ENCODE data around the gene KIF11.
A peak's percentile ranks its signal among the peaks of the same experiment; 100 is the strongest.

Gene KIF11

DNA sequence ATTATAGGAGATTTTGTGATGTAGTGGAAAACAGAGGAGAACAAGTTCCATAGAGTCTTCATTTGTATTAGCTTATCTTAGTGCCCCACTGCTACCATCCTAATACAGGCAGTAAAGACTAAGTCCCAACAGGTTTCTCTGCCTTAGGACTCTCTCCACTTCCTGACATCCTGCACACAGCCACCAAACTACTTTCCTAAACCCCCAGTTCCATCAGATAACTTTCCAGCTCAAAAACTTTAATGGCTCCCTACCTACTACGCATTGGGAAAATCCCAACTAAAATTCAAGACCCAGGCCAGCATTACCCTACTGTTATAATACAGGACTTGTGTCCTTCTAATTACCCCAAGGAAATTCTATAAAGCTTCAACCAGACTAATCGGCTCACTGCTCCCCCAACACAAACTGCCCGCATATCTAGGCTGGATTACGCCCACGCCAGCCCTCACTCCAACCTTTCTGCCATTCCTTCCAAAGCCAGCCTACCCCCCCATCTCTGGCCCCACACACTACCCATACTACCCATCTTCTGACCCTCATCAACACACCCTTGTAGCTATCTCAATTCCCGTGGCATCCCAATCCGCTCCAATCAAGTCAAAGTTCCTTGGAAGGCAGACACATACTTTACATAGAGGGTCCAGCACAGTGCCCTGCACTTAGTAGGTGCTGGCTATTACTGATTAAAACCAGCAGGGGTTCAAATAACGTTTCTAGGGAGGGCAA, 20.4 kb upstream of the KIF11 start:
- Histone ChIP-seq H4K20me1 (ENCODE audit: insufficient read depth) (no peaks in the 10 kb centered on the region), H3K4me3 (IDR thresholded peaks at IDR 0.05; ENCODE audit: insufficient read depth, low read depth, low read length) (peak overlapping the region; percentile 65), H3K27me3 (ENCODE audit: insufficient read depth, low read depth) (no peaks in the 10 kb centered on the region), H3K79me2 (ENCODE audit: insufficient read depth, low read depth) (peaks cover 55% of the 10 kb centered on the region), H3K27ac (peak overlapping the region; percentile 98; the same call in 1 of the 2 replicates), H3K4me2 (peak overlapping the region; percentile 79), H3K4me1 (ENCODE audit: low read depth, poor library complexity, severe bottlenecking) (peaks cover 31% of the 10 kb centered on the region), H2AFZ (ENCODE audit: low read depth) (0 out of 2 replicates have a peak overlapping the region, but pooled peaks have one; percentile 99), H3K9ac (peak overlapping the region; percentile 99; the same call in 1 of the 2 replicates), H3K36me3 (ENCODE audit: insufficient read depth) (peaks cover 4% of the 10 kb centered on the region; the same call in 1 of the 2 replicates)
- TF ChIP-seq, protein P1, sequence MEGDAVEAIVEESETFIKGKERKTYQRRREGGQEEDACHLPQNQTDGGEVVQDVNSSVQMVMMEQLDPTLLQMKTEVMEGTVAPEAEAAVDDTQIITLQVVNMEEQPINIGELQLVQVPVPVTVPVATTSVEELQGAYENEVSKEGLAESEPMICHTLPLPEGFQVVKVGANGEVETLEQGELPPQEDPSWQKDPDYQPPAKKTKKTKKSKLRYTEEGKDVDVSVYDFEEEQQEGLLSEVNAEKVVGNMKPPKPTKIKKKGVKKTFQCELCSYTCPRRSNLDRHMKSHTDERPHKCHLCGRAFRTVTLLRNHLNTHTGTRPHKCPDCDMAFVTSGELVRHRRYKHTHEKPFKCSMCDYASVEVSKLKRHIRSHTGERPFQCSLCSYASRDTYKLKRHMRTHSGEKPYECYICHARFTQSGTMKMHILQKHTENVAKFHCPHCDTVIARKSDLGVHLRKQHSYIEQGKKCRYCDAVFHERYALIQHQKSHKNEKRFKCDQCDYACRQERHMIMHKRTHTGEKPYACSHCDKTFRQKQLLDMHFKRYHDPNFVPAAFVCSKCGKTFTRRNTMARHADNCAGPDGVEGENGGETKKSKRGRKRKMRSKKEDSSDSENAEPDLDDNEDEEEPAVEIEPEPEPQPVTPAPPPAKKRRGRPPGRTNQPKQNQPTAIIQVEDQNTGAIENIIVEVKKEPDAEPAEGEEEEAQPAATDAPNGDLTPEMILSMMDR (conservative IDR thresholded peaks at IDR 0.05; ENCODE audit: low read depth, low read length) = no peak

DNA sequence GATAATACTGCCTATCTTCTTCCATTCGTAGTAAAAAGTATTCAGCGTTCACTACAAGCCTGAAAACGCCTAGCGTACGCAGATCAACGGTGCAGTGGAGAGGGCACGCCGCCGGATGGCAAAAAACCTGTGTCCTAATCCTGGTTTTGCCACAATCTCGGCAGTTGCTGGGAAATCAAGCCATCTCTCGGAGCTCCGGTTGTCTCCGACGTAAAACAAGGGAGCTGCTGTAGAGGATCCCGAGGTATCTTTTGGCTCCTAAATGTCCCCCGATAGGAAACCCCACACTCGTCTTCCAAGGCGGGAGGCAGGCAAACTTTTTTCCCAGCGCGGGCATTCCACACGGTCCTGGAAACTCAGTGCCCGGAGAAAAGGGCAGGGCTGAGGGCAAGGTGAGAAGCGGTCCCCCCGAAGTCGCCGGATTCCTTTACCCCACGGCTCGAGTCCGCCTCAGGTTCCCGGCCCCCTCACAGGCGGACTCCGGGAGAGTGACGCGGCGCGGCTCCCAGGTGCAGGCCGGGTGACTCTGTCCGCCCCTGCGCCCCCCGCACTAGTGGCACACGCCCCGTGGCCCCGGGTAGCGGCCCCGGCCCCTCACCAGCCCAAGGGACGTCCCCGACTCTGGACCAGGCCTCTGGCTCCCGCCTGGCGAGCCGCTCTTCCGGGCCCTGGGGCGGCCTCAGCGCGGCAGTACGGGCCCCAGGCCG, 19.7 kb upstream of the KIF11 start:
- peaks cover 50% of the 10 kb centered on the region for H3K79me2 ChIP-seq (ENCODE audit: insufficient read depth, low read depth)
- TF ChIP-seq, protein P1 (conservative IDR thresholded peaks at IDR 0.05; ENCODE audit: low read depth, low read length) = 0 out of 2 replicates have a peak, but pooled peaks have one; percentile 14
- H3K27me3 ChIP-seq (ENCODE audit: insufficient read depth, low read depth) = no peaks in the 10 kb centered on the region
- no peaks in the 10 kb centered on the region for H4K20me1 ChIP-seq (ENCODE audit: insufficient read depth)
- peak overlapping the region; percentile 99 for H3K9ac ChIP-seq
- H3K4me3 ChIP-seq (IDR thresholded peaks at IDR 0.05; ENCODE audit: insufficient read depth, low read depth, low read length) = peak overlapping the region; percentile 65
- peaks cover 4% of the 10 kb centered on the region; the same call in 1 of the 2 replicates for H3K36me3 ChIP-seq (ENCODE audit: insufficient read depth)
- H3K4me2 ChIP-seq = peak overlapping the region; percentile 79
- H3K27ac ChIP-seq = peak overlapping the region; percentile 98
- H3K4me1 ChIP-seq (ENCODE audit: low read depth, poor library complexity, severe bottlenecking) = peaks cover 27% of the 10 kb centered on the region
- peak overlapping the region; percentile 99 for H2AFZ ChIP-seq (ENCODE audit: low read depth)

DNA sequence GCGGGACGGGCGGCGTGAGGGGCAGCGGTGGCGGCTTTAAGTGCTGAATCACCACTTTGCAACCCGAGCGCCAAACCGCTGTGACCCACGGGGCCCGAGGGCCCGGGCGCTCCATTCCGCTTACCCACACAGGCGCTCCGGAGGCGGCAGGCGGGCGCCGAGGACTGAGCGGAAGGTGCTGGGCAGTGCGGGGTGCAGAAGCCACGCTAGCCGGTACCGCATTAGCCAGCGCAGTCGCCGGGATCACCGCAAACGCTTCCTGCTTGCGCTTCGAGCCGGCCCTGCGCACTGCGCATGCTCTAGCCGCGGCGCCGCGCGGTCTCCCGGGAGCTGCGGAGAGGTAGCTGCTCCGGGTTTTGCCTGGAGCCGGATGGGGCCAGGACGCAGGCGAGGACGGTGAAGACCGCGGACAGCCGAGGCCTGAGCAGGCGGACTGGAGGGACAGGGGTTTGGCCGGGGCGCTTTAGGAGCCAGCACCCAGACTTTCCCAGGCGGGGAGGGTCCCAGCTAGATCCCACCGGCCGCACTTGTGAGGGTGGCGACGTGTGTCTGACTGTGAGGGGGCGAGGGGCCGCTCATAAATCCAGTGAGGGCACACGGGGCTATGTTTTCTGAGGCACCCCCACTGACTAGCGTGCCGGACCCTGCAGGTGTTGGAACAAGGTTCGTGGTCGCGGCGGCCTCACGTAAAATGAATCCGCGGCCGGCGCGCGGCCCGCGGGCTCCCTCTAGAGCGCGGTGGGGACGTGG, 19.0 kb upstream of the KIF11 start, which contains the start of gene IDE:
TSS of gene IDE (minus strand) at position 296 of the 750 bp plus-strand sequence. CDS start at position 222, 74 bp downstream.
- peak within 1 kb of the TSS; percentile 98 for H3K27ac ChIP-seq
- peak within 1 kb of the TSS; percentile 65 for H3K4me3 ChIP-seq (IDR thresholded peaks at IDR 0.05; ENCODE audit: insufficient read depth, low read depth, low read length)
- no peaks in the 10 kb centered on the region for H3K27me3 ChIP-seq (ENCODE audit: insufficient read depth, low read depth)
- TF ChIP-seq, protein P1 (conservative IDR thresholded peaks at IDR 0.05; ENCODE audit: low read depth, low read length) = peak; percentile 45; the same call in 1 of the 2 replicates
- H3K4me2 ChIP-seq = peak within 1 kb of the TSS; percentile 79
- peaks cover 4% of the 10 kb centered on the region; the same call in 1 of the 2 replicates for H3K36me3 ChIP-seq (ENCODE audit: insufficient read depth)
- H3K9ac ChIP-seq = peak within 1 kb of the TSS; percentile 99
- peaks cover 24% of the 10 kb centered on the region for H3K4me1 ChIP-seq (ENCODE audit: low read depth, poor library complexity, severe bottlenecking)
- peaks cover 48% of the 10 kb centered on the region for H3K79me2 ChIP-seq (ENCODE audit: insufficient read depth, low read depth)
- H2AFZ ChIP-seq (ENCODE audit: low read depth) = peak within 1 kb of the TSS; percentile 99
- H4K20me1 ChIP-seq (ENCODE audit: insufficient read depth) = no peaks in the 10 kb centered on the region

All from KMS-11 (cell line).